Endothelial cell of umbilical vein (primary cell): Measurements from ENCODE around the gene KCTD5. TPM values are rescaled to one million over a fixed set of nuclear protein-coding genes. Genes with fewer than 3 reads are reported as not detected.

Experiments
- BruUV-seq: library from RNA; stranded (reverse); fragments of 400-500 nt; replicated peaks from 2 replicates; lab custom pipeline; 2021; lab: Mats Ljungman, UMichigan
- CTCF ChIA-PET: fragments of 300-600, 350-600 bp; sonication (Branson Sonifier 250); formaldehyde crosslinking; loops from one replicate; lab custom pipeline; 2021; ENCODE audit warnings: antibody characterized with exemption, inconsistent platforms; lab: Charles Lee
- POLR2A ChIA-PET: fragments of 300-600, 350-600 bp; sonication (Branson Sonifier 250); formaldehyde crosslinking; loops from one replicate; lab custom pipeline; 2021; ENCODE audit warnings: antibody characterized with exemption, inconsistent platforms; lab: Charles Lee
- DNase-seq: peaks from one replicate; pipeline ENCODE4 v3.0.0-alpha.2; 2011; ENCODE audit warnings: low read depth, low spot score
- FAIRE-seq: peaks from 2 replicates; lab custom pipeline; 2011; peaks lifted over from hg19 to GRCh38; lab: Jason Lieb, UNC
- H2AFZ ChIP-seq: 2 replicates; pipeline ENCODE4 v1.6.0; 2012; ENCODE audit warnings: low read depth, low read length, control low read depth, inconsistent platforms
- H3K27ac ChIP-seq: 2 replicates; pipeline ENCODE4 v1.5.1; 2011; ENCODE audit warnings: low read depth, mild to moderate bottlenecking, control low read depth, low read length, moderate library complexity; ENCODE audit not compliant: insufficient read depth
- H3K27me3 ChIP-seq, 2 experiments: 2 replicates each; pipeline versions ENCODE4 v1.6.0 to v1.6.1; 2011; ENCODE audit warnings: low read length in 2 of 2, mixed read lengths in 1 of 2; ENCODE audit not compliant: control insufficient read depth in 2 of 2, insufficient read depth in 2 of 2
- H3K36me3 ChIP-seq, 2 experiments: 2 replicates in 1 of 2; 3 replicates in 1 of 2; pipeline ENCODE4 v1.5.1; 2011; ENCODE audit warnings: low read length in 2 of 2, mild to moderate bottlenecking in 1 of 2, moderate library complexity in 1 of 2; ENCODE audit not compliant: control insufficient read depth in 2 of 2, insufficient read depth in 2 of 2; ENCODE audit errors: extremely low read depth in 1 of 2
- H3K4me1 ChIP-seq: 3 replicates; pipeline ENCODE4 v1.5.1; 2011; ENCODE audit warnings: mild to moderate bottlenecking, low read length; ENCODE audit not compliant: control insufficient read depth, insufficient read depth; ENCODE audit errors: extremely low read depth
- H3K4me2 ChIP-seq: 2 replicates; pipeline ENCODE4 v1.6.1; 2011; ENCODE audit warnings: low read length, control low read depth, mixed read lengths; ENCODE audit not compliant: insufficient read depth
- H3K4me3 ChIP-seq, 3 experiments: fragments of 200-600 bp in 1 of 3; sonication (generic), shearing (Covaris generic) in 1 of 3; replicated peaks in 1 of 3; 2 replicates each; pipeline ENCODE4 v1.5.1; 2011 to 2016; ENCODE audit warnings: control low read depth in 3 of 3, low read length in 3 of 3, mild to moderate bottlenecking in 2 of 3, inconsistent platforms in 1 of 3, low read depth in 1 of 3, moderate library complexity in 1 of 3; ENCODE audit not compliant: insufficient read depth in 1 of 3
- H3K79me2 ChIP-seq: 2 replicates; pipeline ENCODE4 v1.6.0; 2012; ENCODE audit warnings: low read length, inconsistent platforms; ENCODE audit not compliant: control insufficient read depth, insufficient read depth
- H3K9ac ChIP-seq: replicated peaks from 2 replicates; pipeline ENCODE3; 2011; ENCODE audit warnings: low read length, control low read depth; ENCODE audit not compliant: insufficient read depth; ENCODE audit errors: extremely low read depth
- H3K9me1 ChIP-seq: replicated peaks from 3 replicates; pipeline ENCODE4 v1.6.0; 2011; ENCODE audit warnings: mild to moderate bottlenecking, low read length; ENCODE audit not compliant: control insufficient read depth, insufficient read depth; ENCODE audit errors: extremely low read depth
- H3K9me3 ChIP-seq: replicated peaks from 2 replicates; pipeline ENCODE4 v1.5.1; 2012; ENCODE audit warnings: low read length, inconsistent platforms; ENCODE audit not compliant: control insufficient read depth, insufficient read depth
- H4K20me1 ChIP-seq: replicated peaks from 2 replicates; pipeline ENCODE3; 2011; ENCODE audit warnings: mild to moderate bottlenecking, low read length; ENCODE audit not compliant: control insufficient read depth, insufficient read depth; ENCODE audit errors: extremely low read depth
- EZH2 ChIP-seq: IDR thresholded peaks from 2 replicates; pipeline ENCODE4 v1.6.1; 2012; ENCODE audit warnings: borderline replicate concordance, low read depth, mild to moderate bottlenecking, moderate library complexity, low read length, inconsistent platforms; ENCODE audit not compliant: severe bottlenecking
- FOS ChIP-seq: IDR thresholded peaks from 2 replicates; pipeline ENCODE4 v1.6.1; 2011; ENCODE audit warnings: mild to moderate bottlenecking, low read length, moderate library complexity, borderline replicate concordance; ENCODE audit not compliant: insufficient read depth
- GATA2 ChIP-seq: IDR thresholded peaks from 2 replicates; pipeline ENCODE4 v1.7.0; 2011; ENCODE audit warnings: low read depth, mild to moderate bottlenecking, moderate library complexity, mixed read lengths, low read length; ENCODE audit not compliant: insufficient read length, insufficient read depth
- JUN ChIP-seq: IDR thresholded peaks from 2 replicates; pipeline ENCODE4 v1.6.1; 2011; ENCODE audit warnings: borderline replicate concordance, low read depth; ENCODE audit not compliant: insufficient read length, insufficient read depth
- MAX ChIP-seq: IDR thresholded peaks from 2 replicates; pipeline ENCODE4 v1.6.1; 2011; ENCODE audit not compliant: insufficient read depth, insufficient read length
- MYC ChIP-seq: IDR thresholded peaks from one replicate; pipeline ENCODE4 v1.6.1; 2011; ENCODE audit warnings: mild to moderate bottlenecking, low read depth, low read length
- POLR2A ChIP-seq: IDR thresholded peaks from 2 replicates; pipeline ENCODE4 v1.6.1; 2012; ENCODE audit warnings: low read depth, mild to moderate bottlenecking, control low read depth, low read length
- POLR2AphosphoS5 ChIP-seq: IDR thresholded peaks from 2 replicates; pipeline ENCODE4 v1.6.1; 2012; ENCODE audit warnings: low read depth, mild to moderate bottlenecking, control low read depth, low read length, moderate library complexity; ENCODE audit not compliant: insufficient read depth
- dilution Hi-C: fragments of 300-500 bp; cut with MboI; formaldehyde crosslinking; loops from one replicate; pipeline ENCODE4 v1.15.0; 2019; ENCODE audit warnings: low sequenced_read_pairs; ENCODE audit not compliant: extremely low pct_ligation_motif_present
- intact Hi-C: fragments of 100-400 bp; cut with micrococcal nuclease; formaldehyde crosslinking; loops from one replicate; pipeline ENCODE4 v1.10.0; 2022
- polyA plus RNA-seq, 4 experiments: library from polyadenylated mRNA; depleted of rRNA in 3 of 4; stranded (reverse) in 3 of 4; unstranded in 1 of 4; fragments of >200 nt; gene quantifications; 2 replicates each; pipeline versions ENCODE4 v1.2.1 to v1.2.3, GENCODE V29; 2011 to 2012; ENCODE audit warnings: missing spikeins in 1 of 4
- total RNA-seq: library from RNA; stranded (reverse); gene quantifications from 2 replicates; pipeline ENCODE4 v1.2.3, GENCODE V29; 2021
- TF ChIP-seq, protein P1 (sequence below), 2 donors: IDR thresholded peaks; 1 replicate in 1 of 2; 2 replicates in 1 of 2; pipeline ENCODE4 v1.5.1; 2011; ENCODE audit warnings: low read length in 2 of 2, mild to moderate bottlenecking in 2 of 2, moderate library complexity in 2 of 2, control low read depth in 1 of 2, inconsistent platforms in 1 of 2, low read depth in 1 of 2; ENCODE audit not compliant: insufficient read depth in 1 of 2; ENCODE audit errors: extremely low read depth in 1 of 2

KCTD5 gene
- total and polyA plus RNA-seq, 2 donors (not counting 3 experiments of a cell fraction or from before 2014, with no cell fraction given) = 32.2 to 42.0 TPM

GRCh38 chr16:2737238-2737605, 54.9 kb downstream of the KCTD5 start:
- H2AFZ ChIP-seq = no peak overlapping the region
- H3K4me1 ChIP-seq = no peaks in the 10 kb centered on the region
- H3K27ac ChIP-seq = no peak overlapping the region
- no peak for TF ChIP-seq MYC
- TF ChIP-seq FOS = no peak
- TF ChIP-seq POLR2A = no peak
- no peaks in the 10 kb centered on the region for H3K36me3 ChIP-seq
- H3K79me2 ChIP-seq = no peaks in the 10 kb centered on the region
- no TSS peak for BruUV-seq
- CTCF ChIA-PET = interaction anchor here (1.3 kb wide), 1 partner anchor 8 kb away, joined by 3 read pairs; no protein-coding TSS in a partner anchor
- no peaks in the 10 kb centered on the region for H4K20me1 ChIP-seq
- H3K4me2 ChIP-seq = no peak overlapping the region
- no peaks in the 10 kb centered on the region for H3K9me1 ChIP-seq
- POLR2A ChIA-PET = no interaction called here
- no peak for FAIRE-seq
- no peak for DNase-seq
- no peaks in the 10 kb centered on the region for H3K9me3 ChIP-seq
- no peak overlapping the region for H3K9ac ChIP-seq
- dilution Hi-C loops = no loop called here
- no peak overlapping the region for H3K4me3 ChIP-seq
- intact Hi-C loops = no loop called here
- H3K27me3 ChIP-seq = no peaks in the 10 kb centered on the region

DNA sequence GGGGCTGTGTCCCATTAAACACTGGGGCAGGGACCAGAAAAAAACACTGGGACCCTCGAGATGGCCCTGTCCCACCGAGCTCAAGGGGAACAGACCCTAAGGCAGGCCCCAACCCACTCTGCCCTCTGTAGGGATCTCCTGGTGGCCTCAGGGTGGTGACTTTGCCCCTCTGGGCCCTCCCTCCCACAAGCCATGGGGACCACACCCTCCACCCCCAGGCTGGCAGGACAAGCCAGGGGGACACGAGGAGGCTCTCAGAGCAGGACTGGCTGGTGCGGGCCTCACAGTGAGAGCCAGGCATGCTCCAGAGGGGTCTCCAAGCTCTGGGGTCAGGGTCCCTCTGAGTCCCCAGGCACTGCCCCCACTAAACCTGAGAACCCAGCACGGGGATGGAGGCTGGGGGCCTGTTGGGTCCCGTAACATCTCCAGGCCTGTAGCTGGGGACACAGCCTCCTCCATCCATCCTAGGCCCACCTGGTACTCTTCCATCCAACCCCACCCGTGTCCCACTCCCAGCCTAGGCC, 55.6 kb downstream of the KCTD5 start:
- intact Hi-C loops (no loop called here), dilution Hi-C loops (no loop called here)
- Histone ChIP-seq H3K9ac (no peak overlapping the region), H3K4me2 (no peak overlapping the region), H3K4me1 (no peaks in the 10 kb centered on the region), H3K9me3 (no peaks in the 10 kb centered on the region), H2AFZ (no peak overlapping the region), H3K36me3 (no peaks in the 10 kb centered on the region), H3K9me1 (no peaks in the 10 kb centered on the region), H4K20me1 (no peaks in the 10 kb centered on the region), H3K27ac (no peak overlapping the region), H3K79me2 (no peaks in the 10 kb centered on the region), H3K4me3 (no peak overlapping the region), H3K27me3 (no peaks in the 10 kb centered on the region)
- ChIA-PET POLR2A (no interaction called here), CTCF (interaction anchor here (1.3 kb wide), 2 partner anchors 9 to 189 kb away, joined by 3 read pairs; no protein-coding TSS in a partner anchor)
- FAIRE-seq = no peak
- no TSS peak for BruUV-seq
- DNase-seq = no peak
- TF ChIP-seq POLR2AphosphoS5 = no peak
- no peak for TF ChIP-seq MAX
- TF ChIP-seq FOS = no peak
- no peak for TF ChIP-seq JUN
- no peak for TF ChIP-seq MYC
- TF ChIP-seq POLR2A = no peak
- TF ChIP-seq GATA2 = no peak
- TF ChIP-seq, protein P1, sequence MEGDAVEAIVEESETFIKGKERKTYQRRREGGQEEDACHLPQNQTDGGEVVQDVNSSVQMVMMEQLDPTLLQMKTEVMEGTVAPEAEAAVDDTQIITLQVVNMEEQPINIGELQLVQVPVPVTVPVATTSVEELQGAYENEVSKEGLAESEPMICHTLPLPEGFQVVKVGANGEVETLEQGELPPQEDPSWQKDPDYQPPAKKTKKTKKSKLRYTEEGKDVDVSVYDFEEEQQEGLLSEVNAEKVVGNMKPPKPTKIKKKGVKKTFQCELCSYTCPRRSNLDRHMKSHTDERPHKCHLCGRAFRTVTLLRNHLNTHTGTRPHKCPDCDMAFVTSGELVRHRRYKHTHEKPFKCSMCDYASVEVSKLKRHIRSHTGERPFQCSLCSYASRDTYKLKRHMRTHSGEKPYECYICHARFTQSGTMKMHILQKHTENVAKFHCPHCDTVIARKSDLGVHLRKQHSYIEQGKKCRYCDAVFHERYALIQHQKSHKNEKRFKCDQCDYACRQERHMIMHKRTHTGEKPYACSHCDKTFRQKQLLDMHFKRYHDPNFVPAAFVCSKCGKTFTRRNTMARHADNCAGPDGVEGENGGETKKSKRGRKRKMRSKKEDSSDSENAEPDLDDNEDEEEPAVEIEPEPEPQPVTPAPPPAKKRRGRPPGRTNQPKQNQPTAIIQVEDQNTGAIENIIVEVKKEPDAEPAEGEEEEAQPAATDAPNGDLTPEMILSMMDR (IDR thresholded peaks at IDR 0.05; ENCODE audit: extremely low read depth in 1 of 2, insufficient read depth in 1 of 2, low read depth in 1 of 2, low read length in 2 of 2) = no peak
- no peak for TF ChIP-seq EZH2
